CD4-positive, alpha-beta memory T cell (primary cell): ENCODE data around the gene C22orf15. TPM values are rescaled to one million over a fixed set of nuclear protein-coding genes. Genes with fewer than 3 reads are reported as not detected.

Source experiments
- CTCF ChIA-PET: fragments of 350-600 bp; sonication (Branson Sonifier 250); formaldehyde crosslinking; loops from one replicate; lab custom pipeline; 2021; ENCODE audit warnings: inconsistent platforms; ENCODE audit not compliant: partially characterized antibody; lab: Charles Lee
- POLR2A ChIA-PET: fragments of 350-600 bp; sonication (Branson Sonifier 250); formaldehyde crosslinking; loops from one replicate; lab custom pipeline; 2021; ENCODE audit not compliant: partially characterized antibody; lab: Charles Lee
- DNase-seq, 5 donors: peaks; one replicate each; pipeline versions ENCODE4 v3.0.0 to v3.0.0-alpha.2; 2020 to 2022; ENCODE audit warnings: mixed read lengths in 1 of 5
- H3K27ac ChIP-seq: one replicate; pipeline ENCODE4 v1.7.0; 2013; ENCODE audit warnings: low read depth, low read length
- H3K27me3 ChIP-seq: 2 replicates; pipeline ENCODE4 v1.7.0; 2013; ENCODE audit warnings: mild to moderate bottlenecking, low read length, moderate library complexity; ENCODE audit not compliant: insufficient read depth
- H3K36me3 ChIP-seq: 2 replicates; pipeline ENCODE4 v1.7.0; 2013; ENCODE audit warnings: mild to moderate bottlenecking, low read length, moderate library complexity; ENCODE audit not compliant: insufficient read depth
- H3K4me1 ChIP-seq: 2 replicates; pipeline ENCODE4 v1.7.0; 2013; ENCODE audit warnings: mild to moderate bottlenecking, low read length, moderate library complexity; ENCODE audit not compliant: insufficient read depth
- H3K4me3 ChIP-seq, 2 donors: one replicate each; pipeline ENCODE4 v1.7.0; 2013; ENCODE audit warnings: low read length in 2 of 2, mild to moderate bottlenecking in 1 of 2
- H3K9me3 ChIP-seq, 2 donors: one replicate each; pipeline ENCODE4 v1.7.0; 2013; ENCODE audit warnings: low read length in 2 of 2, control low read depth in 1 of 2; ENCODE audit not compliant: control insufficient read depth in 1 of 2
- H3K27ac Mint-ChIP-seq, 7 donors: one replicate each; pipeline ENCODE4 v1.8.0; 2020 to 2021; ENCODE audit warnings: mixed read lengths in 7 of 7, mild to moderate bottlenecking in 6 of 7, inconsistent platforms in 3 of 7, moderate library complexity in 3 of 7
- H3K27me3 Mint-ChIP-seq, 2 donors: one replicate each; pipeline ENCODE4 v1.8.0; 2020 to 2021; ENCODE audit warnings: mixed read lengths in 2 of 2
- H3K36me3 Mint-ChIP-seq, 2 donors: one replicate each; pipeline ENCODE4 v1.8.0; 2020 to 2021; ENCODE audit warnings: mixed read lengths in 2 of 2, inconsistent platforms in 1 of 2, mild to moderate bottlenecking in 1 of 2
- H3K4me1 Mint-ChIP-seq, 4 donors: one replicate each; pipeline ENCODE4 v1.8.0; 2020 to 2021; ENCODE audit warnings: mixed read lengths in 4 of 4, mild to moderate bottlenecking in 1 of 4
- H3K4me3 Mint-ChIP-seq, 8 donors: one replicate each; pipeline ENCODE4 v1.8.0; 2020 to 2021; ENCODE audit warnings: mixed read lengths in 8 of 8, mild to moderate bottlenecking in 7 of 8, moderate library complexity in 6 of 8, inconsistent platforms in 3 of 8
- H3K9me3 Mint-ChIP-seq, 8 donors: one replicate each; pipeline ENCODE4 v1.8.0; 2020 to 2021; ENCODE audit warnings: mixed read lengths in 8 of 8, mild to moderate bottlenecking in 5 of 8, inconsistent platforms in 3 of 8, moderate library complexity in 1 of 8
- intact Hi-C: fragments of 100-400 bp; cut with micrococcal nuclease; formaldehyde crosslinking; loops from one replicate; pipeline ENCODE4 v1.15.1; 2023
- polyA plus RNA-seq, 2 donors: library from polyadenylated mRNA; unstranded; fragments of 300-500 nt; fragmentation: Illumina TruSeq; gene quantifications; one replicate each; pipeline ENCODE4 v1.2.3, GENCODE V29; 2021
- total RNA-seq, 2 experiments: library from RNA; stranded (reverse); gene quantifications; one replicate each; pipeline ENCODE4 v1.2.3, GENCODE V29; 2021

C22orf15 gene
- total and polyA plus RNA-seq, 4 experiments from 2014 or later = 0.34 to 1.9 (median 1.4) TPM

DNA sequence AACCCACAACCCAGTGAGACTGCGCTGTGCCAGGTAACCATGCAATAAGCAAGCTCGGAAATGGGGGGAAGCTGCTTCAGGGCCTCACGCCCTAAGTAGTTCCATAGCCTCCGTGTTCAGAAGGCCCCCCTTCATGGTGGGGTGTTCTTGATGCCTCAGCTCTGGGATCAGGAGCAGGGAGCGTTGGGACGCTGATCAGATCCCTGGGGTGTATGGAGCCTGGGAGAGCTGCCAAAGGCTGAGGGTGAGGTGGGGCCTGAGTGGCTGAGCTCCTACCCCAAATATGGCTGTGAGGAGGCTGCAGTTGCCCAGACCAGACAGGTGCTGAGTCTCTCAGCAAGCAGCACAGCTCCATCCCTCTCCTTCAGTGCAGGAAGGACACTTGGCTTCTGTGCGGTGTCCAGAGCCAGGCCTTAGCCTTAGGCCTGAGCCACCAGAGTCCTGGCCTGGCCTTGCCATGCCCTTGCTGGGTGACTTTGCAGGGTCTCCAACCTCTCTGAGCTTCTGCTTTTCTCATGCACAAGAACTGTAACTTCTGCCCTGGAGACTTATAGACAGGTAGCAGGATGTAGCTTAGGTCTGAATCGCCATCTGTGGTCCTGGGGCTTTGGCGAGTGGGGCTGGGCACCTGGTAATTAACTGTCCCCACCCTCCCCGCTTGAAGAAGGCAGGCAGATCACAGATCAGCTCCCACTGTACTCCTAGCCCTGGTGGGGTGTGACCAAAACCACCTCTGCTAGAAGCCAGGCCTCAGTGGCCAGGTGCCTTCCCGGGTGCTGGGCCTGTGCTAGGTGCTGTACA is 15.2 kb downstream of the C22orf15 start:
- Histone ChIP-seq H3K27ac (no peak overlapping the region), H3K9me3 (no peaks in the 10 kb centered on the region), H3K4me3 (no peak overlapping the region), H3K36me3 (no peaks in the 10 kb centered on the region), H3K27me3 (no peaks in the 10 kb centered on the region), H3K4me1 (peaks cover 3% of the 10 kb centered on the region)
- Mint-ChIP-seq H3K4me1 (peaks cover 0 to 9% (median 5%) of the 10 kb centered on the region in 4 donors), H3K36me3 (no peaks in the 10 kb centered on the region), H3K27me3 (peaks cover 0 to 1% of the 10 kb centered on the region in 2 donors), H3K4me3 (no peak overlapping the region), H3K27ac (no peak overlapping the region), H3K9me3 (no peaks in the 10 kb centered on the region)
- DNase-seq = no peak
- intact Hi-C loops = no loop called here
- ChIA-PET CTCF (interaction anchor here (1.3 to 1.4 kb wide), 2 partner anchors 11 to 20 kb away, joined by 3 read pairs; no protein-coding TSS in a partner anchor), POLR2A (interaction anchor here (0.6 kb wide), 1 partner anchor 12 kb away, joined by 3 read pairs; no protein-coding TSS in a partner anchor)

DNA sequence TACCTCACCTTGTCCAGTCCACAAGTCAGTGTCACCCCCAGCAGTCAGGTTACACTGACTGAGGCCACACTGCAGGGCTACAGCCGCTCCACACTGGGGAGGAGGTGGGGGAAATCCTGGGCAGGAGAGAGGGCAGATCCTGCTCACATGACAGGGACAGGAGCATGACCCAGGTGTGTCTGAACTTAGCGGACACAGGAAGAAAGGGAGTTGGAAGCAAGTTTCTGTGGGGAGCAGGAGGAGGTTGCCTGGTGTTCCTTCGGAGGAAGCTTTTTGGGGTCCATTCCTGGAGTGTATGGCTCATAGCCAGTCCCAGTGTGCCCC is 15.7 kb downstream of the C22orf15 start:
- POLR2A ChIA-PET = no interaction called here
- Histone ChIP-seq H3K9me3 (no peaks in the 10 kb centered on the region), H3K27ac (no peak overlapping the region), H3K4me3 (no peak overlapping the region), H3K4me1 (no peaks in the 10 kb centered on the region), H3K36me3 (no peaks in the 10 kb centered on the region), H3K27me3 (no peaks in the 10 kb centered on the region)
- intact Hi-C loops = no loop called here
- no peaks in the 10 kb centered on the region for H3K27me3 Mint-ChIP-seq
- H3K36me3 Mint-ChIP-seq = no peaks in the 10 kb centered on the region
- no peaks in the 10 kb centered on the region for H3K9me3 Mint-ChIP-seq
- DNase-seq = no peak
- H3K4me3 Mint-ChIP-seq = no peak overlapping the region
- H3K27ac Mint-ChIP-seq = peak overlapping the region in 1 of 7 donors; percentile 68
- CTCF ChIA-PET = interaction anchor here (1.4 kb wide), 1 partner anchor 11 kb away, joined by 3 read pairs; no protein-coding TSS in a partner anchor
- peaks cover 0 to 4% (median under 1%) of the 10 kb centered on the region in 4 donors for H3K4me1 Mint-ChIP-seq

DNA sequence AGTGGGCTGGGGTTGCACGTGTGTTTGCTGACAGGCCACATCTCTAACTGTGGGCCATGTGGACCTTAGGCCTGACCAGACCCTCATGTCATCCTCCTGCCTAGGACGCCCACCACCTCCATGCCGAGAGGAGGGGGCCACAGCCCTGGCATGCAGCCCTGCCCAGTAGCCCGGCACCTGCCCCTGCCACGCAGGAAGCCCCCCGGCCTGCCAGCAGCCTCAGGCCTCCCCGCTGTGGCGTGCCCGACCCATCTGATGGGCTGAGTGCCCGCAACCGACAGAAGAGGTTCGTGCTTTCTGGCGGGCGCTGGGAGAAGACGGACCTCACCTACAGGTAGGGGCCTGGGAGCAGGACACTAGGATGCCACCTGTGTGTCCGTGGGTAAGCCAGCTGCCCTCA is 16.3 kb downstream of the C22orf15 start:
- H3K27ac Mint-ChIP-seq = no peak overlapping the region
- POLR2A ChIA-PET = no interaction called here

DNA sequence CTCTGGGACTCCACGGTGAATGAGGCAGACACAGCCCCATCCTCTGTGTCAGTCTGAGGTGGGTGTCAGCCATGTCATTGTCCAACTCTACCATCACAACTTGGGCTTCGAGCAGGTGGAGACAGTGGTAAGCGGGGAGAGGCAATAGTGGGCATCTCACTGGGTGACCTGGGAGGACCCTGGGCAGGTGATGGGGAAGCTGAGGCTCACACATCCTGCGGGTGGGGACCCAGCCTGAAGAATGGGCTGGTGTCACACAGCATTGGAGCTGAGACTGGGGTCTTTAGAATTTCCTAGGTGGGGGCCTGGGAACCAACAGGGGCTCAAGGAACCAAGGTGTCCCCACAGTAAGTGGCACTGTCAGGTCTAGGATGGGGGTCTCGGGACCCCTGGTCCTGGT is 16.9 kb downstream of the C22orf15 start:
- H3K27ac ChIP-seq = no peak overlapping the region
- Mint-ChIP-seq H3K4me1 (peaks cover 3 to 7% (median 5%) of the 10 kb centered on the region in 4 donors), H3K9me3 (no peaks in the 10 kb centered on the region), H3K36me3 (no peaks in the 10 kb centered on the region), H3K27me3 (no peaks in the 10 kb centered on the region), H3K27ac (no peak overlapping the region), H3K4me3 (no peak overlapping the region)
- CTCF ChIA-PET = no interaction called here
- intact Hi-C loops = no loop called here
- no peaks in the 10 kb centered on the region for H3K9me3 ChIP-seq
- no peaks in the 10 kb centered on the region for H3K4me1 ChIP-seq
- H3K36me3 ChIP-seq = no peaks in the 10 kb centered on the region
- no peak overlapping the region for H3K4me3 ChIP-seq
- no peak for DNase-seq
- no peaks in the 10 kb centered on the region for H3K27me3 ChIP-seq
- POLR2A ChIA-PET = no interaction called here

More for the DNA sequence above, 16.3 kb downstream of the C22orf15 start:
- no peak for DNase-seq
- intact Hi-C loops = no loop called here
- Histone ChIP-seq H3K4me3 (no peak overlapping the region), H3K27me3 (no peaks in the 10 kb centered on the region), H3K27ac (no peak overlapping the region), H3K4me1 (no peaks in the 10 kb centered on the region), H3K36me3 (no peaks in the 10 kb centered on the region), H3K9me3 (no peaks in the 10 kb centered on the region)
- CTCF ChIA-PET = no interaction called here
- H3K4me1 Mint-ChIP-seq = peaks cover 0 to 3% (median 1%) of the 10 kb centered on the region in 4 donors
- no peaks in the 10 kb centered on the region for H3K27me3 Mint-ChIP-seq
- H3K9me3 Mint-ChIP-seq = no peaks in the 10 kb centered on the region
- no peak overlapping the region for H3K4me3 Mint-ChIP-seq
- no peaks in the 10 kb centered on the region for H3K36me3 Mint-ChIP-seq

DNA sequence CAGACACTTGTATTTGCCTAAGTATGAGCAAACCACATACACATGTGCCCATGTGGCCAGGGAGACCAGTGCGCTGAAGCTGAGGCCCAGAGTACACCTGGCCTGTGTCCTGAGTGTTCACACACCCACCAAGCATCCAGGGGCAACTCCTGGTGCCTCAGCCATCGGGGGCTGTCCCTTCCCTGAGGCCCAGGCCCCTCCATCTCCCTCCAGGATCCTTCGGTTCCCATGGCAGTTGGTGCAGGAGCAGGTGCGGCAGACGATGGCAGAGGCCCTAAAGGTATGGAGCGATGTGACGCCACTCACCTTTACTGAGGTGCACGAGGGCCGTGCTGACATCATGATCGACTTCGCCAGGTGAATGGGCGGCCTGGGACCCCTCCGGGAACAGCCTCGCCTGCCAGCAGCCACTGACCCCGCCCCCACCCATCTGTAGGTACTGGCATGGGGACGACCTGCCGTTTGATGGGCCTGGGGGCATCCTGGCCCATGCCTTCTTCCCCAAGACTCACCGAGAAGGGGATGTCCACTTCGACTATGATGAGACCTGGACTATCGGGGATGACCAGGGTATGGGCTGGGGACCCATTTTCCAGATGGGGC is 17.5 kb downstream of the C22orf15 start:
- no peak overlapping the region for H3K4me3 Mint-ChIP-seq
- Histone ChIP-seq H3K4me1 (no peaks in the 10 kb centered on the region), H3K9me3 (no peaks in the 10 kb centered on the region), H3K27ac (no peak overlapping the region), H3K36me3 (no peaks in the 10 kb centered on the region), H3K27me3 (no peaks in the 10 kb centered on the region), H3K4me3 (no peak overlapping the region)
- no peak overlapping the region for H3K27ac Mint-ChIP-seq
- H3K36me3 Mint-ChIP-seq = no peaks in the 10 kb centered on the region
- no peak for DNase-seq
- intact Hi-C loops = no loop called here
- no peaks in the 10 kb centered on the region for H3K9me3 Mint-ChIP-seq
- H3K4me1 Mint-ChIP-seq = peaks cover 3 to 7% (median 5%) of the 10 kb centered on the region in 4 donors
- CTCF ChIA-PET = interaction anchor here (1.0 kb wide), 1 partner anchor 9 kb away, joined by 3 read pairs; no protein-coding TSS in a partner anchor
- POLR2A ChIA-PET = no interaction called here
- H3K27me3 Mint-ChIP-seq = no peaks in the 10 kb centered on the region

DNA sequence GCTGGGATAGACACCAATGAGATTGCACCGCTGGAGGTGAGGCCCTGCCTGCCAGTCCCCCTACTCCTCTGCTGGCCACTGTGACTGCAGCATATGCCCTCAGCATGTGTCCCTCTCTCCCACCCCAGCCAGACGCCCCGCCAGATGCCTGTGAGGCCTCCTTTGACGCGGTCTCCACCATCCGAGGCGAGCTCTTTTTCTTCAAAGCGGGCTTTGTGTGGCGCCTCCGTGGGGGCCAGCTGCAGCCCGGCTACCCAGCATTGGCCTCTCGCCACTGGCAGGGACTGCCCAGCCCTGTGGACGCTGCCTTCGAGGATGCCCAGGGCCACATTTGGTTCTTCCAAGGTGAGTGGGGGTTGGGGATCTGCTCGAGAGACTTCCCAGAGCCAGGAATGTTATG is 18.3 kb downstream of the C22orf15 start:
- H3K27me3 Mint-ChIP-seq = no peaks in the 10 kb centered on the region
- no peak overlapping the region for H3K27ac ChIP-seq
- no peaks in the 10 kb centered on the region for H3K9me3 Mint-ChIP-seq
- no peaks in the 10 kb centered on the region for H3K9me3 ChIP-seq
- ChIA-PET CTCF (interaction anchor here (1.0 kb wide), 1 partner anchor 10 kb away, joined by 3 read pairs; no protein-coding TSS in a partner anchor), POLR2A (no interaction called here)
- H3K4me1 Mint-ChIP-seq = peaks cover 2 to 8% (median 5%) of the 10 kb centered on the region in 4 donors
- H3K27ac Mint-ChIP-seq = no peak overlapping the region
- no peaks in the 10 kb centered on the region for H3K27me3 ChIP-seq
- H3K4me3 Mint-ChIP-seq = no peak overlapping the region
- H3K4me1 ChIP-seq = peaks cover under 1% of the 10 kb centered on the region
- no peaks in the 10 kb centered on the region for H3K36me3 ChIP-seq
- DNase-seq = no peak
- H3K4me3 ChIP-seq = no peak overlapping the region
- intact Hi-C loops = no loop called here
- no peaks in the 10 kb centered on the region for H3K36me3 Mint-ChIP-seq

DNA sequence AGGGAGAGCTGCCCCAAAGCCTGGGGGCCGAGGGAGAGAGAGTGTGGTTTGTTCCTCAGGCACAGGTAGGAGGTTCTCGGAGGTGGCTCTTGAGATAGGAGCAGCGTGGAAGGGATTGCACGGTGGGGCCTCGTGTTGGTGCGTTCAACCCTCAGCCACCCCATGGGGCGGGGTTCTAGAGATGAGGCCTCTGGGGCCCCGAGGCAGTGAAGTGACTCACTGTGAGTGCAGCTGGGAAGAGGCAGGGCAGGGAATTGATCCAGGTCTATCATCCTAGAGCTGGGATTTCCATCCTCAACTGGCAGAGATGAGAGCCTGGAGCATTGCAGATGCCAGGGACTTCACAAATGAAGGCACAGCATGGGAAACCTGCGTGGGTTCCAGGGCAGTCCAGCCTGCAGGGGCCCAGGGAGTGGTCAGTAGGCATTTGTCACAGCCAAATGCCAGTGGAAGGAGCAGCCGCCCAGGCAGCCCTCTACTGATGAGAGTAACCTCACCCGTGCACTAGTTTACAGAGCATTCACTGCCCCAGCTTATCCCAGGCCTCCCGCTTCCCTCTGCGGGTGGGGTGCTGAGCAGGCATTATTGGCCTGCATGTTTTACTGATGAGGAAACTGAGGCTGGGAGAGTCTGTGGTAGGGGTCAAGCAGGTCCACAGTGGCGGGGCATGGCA is 18.9 kb downstream of the C22orf15 start:
- no peaks in the 10 kb centered on the region for H3K36me3 ChIP-seq
- Mint-ChIP-seq H3K4me1 (peaks cover 3 to 14% (median 11%) of the 10 kb centered on the region in 4 donors), H3K9me3 (no peaks in the 10 kb centered on the region), H3K36me3 (no peaks in the 10 kb centered on the region), H3K4me3 (no peak overlapping the region), H3K27me3 (no peaks in the 10 kb centered on the region), H3K27ac (peak overlapping the region in 1 of 7 donors; percentile 4)
- ChIA-PET POLR2A (no interaction called here), CTCF (interaction anchor here (1.0 kb wide), 1 partner anchor 10 kb away, joined by 3 read pairs; no protein-coding TSS in a partner anchor)
- no peak for DNase-seq
- H3K9me3 ChIP-seq = no peaks in the 10 kb centered on the region
- intact Hi-C loops = no loop called here
- H3K27ac ChIP-seq = no peak overlapping the region
- H3K4me3 ChIP-seq = no peak overlapping the region
- no peaks in the 10 kb centered on the region for H3K27me3 ChIP-seq
- peaks cover 7% of the 10 kb centered on the region for H3K4me1 ChIP-seq
